HG03460 (cell line): ENCODE results near the gene WDR91.

Source experiments
- ATAC-seq: cut with Tn5 transposase; IDR thresholded peaks from one replicate; pipeline ENCODE4 v1.9.1; 2021; ENCODE audit not compliant: unreplicated experiment

Gene WDR91

GRCh38 chr7:135162382-135163001, 48.8 kb downstream of the WDR91 start:
- ATAC-seq = no peak

GRCh38 chr7:135161669-135162068, 49.7 kb downstream of the WDR91 start:
- no peak for ATAC-seq

GRCh38 chr7:135160858-135161653, 50.3 kb downstream of the WDR91 start:
- no peak for ATAC-seq

- peak; percentile 53 for ATAC-seq
Measured at GRCh38 chr7:135160098-135160857, 51.0 kb downstream of the WDR91 start.

- no peak for ATAC-seq
Measured at GRCh38 chr7:135159359-135160085, 51.8 kb downstream of the WDR91 start.

- no peak for ATAC-seq
Measured at GRCh38 chr7:135158874-135159273, 52.5 kb downstream of the WDR91 start.

GRCh38 chr7:135158141-135158655, 53.1 kb downstream of the WDR91 start:
- no peak for ATAC-seq

GRCh38 chr7:135156290-135156689, 55.0 kb downstream of the WDR91 start:
- no peak for ATAC-seq

GRCh38 chr7:135154734-135155133, 56.6 kb downstream of the WDR91 start:
- no peak for ATAC-seq

- ATAC-seq = no peak
Measured at GRCh38 chr7:135152442-135152841, 58.9 kb downstream of the WDR91 start.

- ATAC-seq = no peak
Measured at GRCh38 chr7:135151533-135151932, 59.8 kb downstream of the WDR91 start.

- no peak for ATAC-seq
Measured at GRCh38 chr7:135151132-135151531, 60.2 kb downstream of the WDR91 start.

GRCh38 chr7:135150072-135150782, 61.1 kb downstream of the WDR91 start:
- no peak for ATAC-seq

GRCh38 chr7:135147899-135148721, 63.2 kb downstream of the WDR91 start, which contains the start of gene TMEM140:
Gene TMEM140, plus strand, starts transcription at chr7:135148072. Its CDS starts 16,370 bp downstream, at chr7:135164442.
- ATAC-seq = peak; percentile 70

- ATAC-seq = peak; percentile 6
Measured at GRCh38 chr7:135147341-135147898, 63.9 kb downstream of the WDR91 start.

- ATAC-seq = no peak
Measured at GRCh38 chr7:135143885-135144668, 67.2 kb downstream of the WDR91 start.
